Lower leg skin (tissue), 4 donors: Measurements from ENCODE around the gene ANXA6. TPM values are rescaled to one million over a fixed set of nuclear protein-coding genes. Genes with fewer than 3 reads are reported as not detected.
"Not testable (repeated sequence)": the region's sequence is repeated elsewhere in the genome, so short reads cannot be mapped to it uniquely, and the experiment has no call there.

Experiments used
- DNase-seq, 2 donors: peaks; one replicate each; pipeline ENCODE4 v3.0.0-alpha.2; 2019; ENCODE audit warnings: low spot score in 2 of 2
- H3K4me3 ChIP-seq: fragments of 200-600 bp; sonication (generic); 2 replicates; pipeline ENCODE4 v1.5.1; 2017; ENCODE audit warnings: mild to moderate bottlenecking, low read depth; ENCODE audit not compliant: poor library complexity, severe bottlenecking
- POLR2A ChIP-seq, 2 donors: fragments of 450-650 bp; IDR thresholded peaks; one replicate each; pipeline ENCODE4 v1.6.1; 2016 to 2017; ENCODE audit warnings: antibody characterized with exemption in 2 of 2, mild to moderate bottlenecking in 1 of 2, moderate library complexity in 1 of 2
- WGBS, 2 donors: methylation state at CpG; one replicate each; pipeline ENCODE4 v1.1.5; 2018; 5-methylcytosine and 5-hydroxymethylcytosine counted together
- intact Hi-C: fragments of 100-400 bp; cut with DNase I; formaldehyde crosslinking; loops from one replicate; pipeline ENCODE4 v1.15.0; 2023; ENCODE audit warnings: low total_unique reads
- total RNA-seq, 4 donors: library from RNA; depleted of rRNA; stranded (reverse); fragments of >200 nt; gene quantifications; one replicate each; pipeline ENCODE4 v1.1.0, GENCODE V29; 2016
- TF ChIP-seq, protein P1 (sequence below), 3 donors: fragments of 450-650 bp; IDR thresholded peaks; one replicate each; pipeline ENCODE4 v1.5.1; 2016; ENCODE audit warnings: antibody characterized with exemption in 3 of 3, mild to moderate bottlenecking in 3 of 3, moderate library complexity in 2 of 3

The ANXA6 gene
- total RNA-seq, 4 donors from 2014 or later = 34.2 to 68.4 (median 43.3) TPM

DNA sequence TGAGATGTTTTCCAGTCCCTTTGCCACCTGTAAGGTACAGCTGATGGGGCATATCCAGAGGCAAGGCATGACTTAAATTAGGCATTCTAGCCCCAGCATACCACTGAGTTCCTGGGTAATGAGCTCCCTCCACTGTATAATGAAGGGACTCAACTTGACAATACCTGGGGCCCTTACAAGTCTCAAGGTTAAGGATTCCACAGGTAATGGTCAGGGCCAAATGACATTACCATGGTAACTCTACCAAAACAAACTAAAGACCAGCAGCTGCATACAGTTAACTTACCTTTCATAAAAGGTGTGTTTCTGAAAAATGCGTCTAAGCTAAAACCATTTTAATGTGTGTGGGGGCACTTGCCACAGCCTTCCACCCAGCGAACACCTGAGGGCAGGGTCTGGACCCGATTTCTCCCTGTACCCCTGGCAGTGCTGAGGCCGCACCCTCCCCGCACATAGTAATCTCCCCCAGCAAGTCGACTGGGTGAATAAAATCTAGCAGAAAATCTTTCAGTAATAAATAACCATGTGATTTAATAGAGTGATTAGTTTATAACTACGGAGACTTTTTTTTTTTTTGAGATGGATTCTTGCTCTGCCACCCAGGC is 42.1 kb upstream of the ANXA6 start:
- no peak for TF ChIP-seq POLR2A (IDR thresholded peaks at IDR 0.05)
- TF ChIP-seq, protein P1, sequence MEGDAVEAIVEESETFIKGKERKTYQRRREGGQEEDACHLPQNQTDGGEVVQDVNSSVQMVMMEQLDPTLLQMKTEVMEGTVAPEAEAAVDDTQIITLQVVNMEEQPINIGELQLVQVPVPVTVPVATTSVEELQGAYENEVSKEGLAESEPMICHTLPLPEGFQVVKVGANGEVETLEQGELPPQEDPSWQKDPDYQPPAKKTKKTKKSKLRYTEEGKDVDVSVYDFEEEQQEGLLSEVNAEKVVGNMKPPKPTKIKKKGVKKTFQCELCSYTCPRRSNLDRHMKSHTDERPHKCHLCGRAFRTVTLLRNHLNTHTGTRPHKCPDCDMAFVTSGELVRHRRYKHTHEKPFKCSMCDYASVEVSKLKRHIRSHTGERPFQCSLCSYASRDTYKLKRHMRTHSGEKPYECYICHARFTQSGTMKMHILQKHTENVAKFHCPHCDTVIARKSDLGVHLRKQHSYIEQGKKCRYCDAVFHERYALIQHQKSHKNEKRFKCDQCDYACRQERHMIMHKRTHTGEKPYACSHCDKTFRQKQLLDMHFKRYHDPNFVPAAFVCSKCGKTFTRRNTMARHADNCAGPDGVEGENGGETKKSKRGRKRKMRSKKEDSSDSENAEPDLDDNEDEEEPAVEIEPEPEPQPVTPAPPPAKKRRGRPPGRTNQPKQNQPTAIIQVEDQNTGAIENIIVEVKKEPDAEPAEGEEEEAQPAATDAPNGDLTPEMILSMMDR (IDR thresholded peaks at IDR 0.05) = no peak
- DNase-seq = peak in 1 of 2 donors; percentile 28
- no peak overlapping the region for H3K4me3 ChIP-seq
- 78 to 80% methylated on average over 7 of the region's 7 CpGs for WGBS, 2 donors
- intact Hi-C loops = no loop called here

DNA sequence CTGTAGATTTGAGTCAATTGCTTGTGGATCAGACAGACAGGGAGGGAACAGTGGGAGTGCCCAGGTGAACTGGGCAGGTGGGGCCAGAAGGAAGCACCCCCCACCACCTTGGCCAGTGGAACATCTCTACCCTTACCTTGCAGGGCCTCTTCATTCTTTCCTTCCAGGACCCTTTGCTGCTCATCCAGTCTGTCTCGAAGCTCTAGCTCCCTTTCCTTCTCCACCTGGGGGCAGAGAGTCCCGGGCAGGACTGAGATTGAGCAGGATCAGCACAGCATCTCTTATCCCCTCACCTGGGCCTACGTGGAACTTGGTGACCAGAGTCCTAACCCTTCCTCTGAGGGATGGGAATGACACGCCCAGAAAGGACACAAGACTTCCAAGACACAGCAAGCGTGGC is 41.3 kb upstream of the ANXA6 start:
- WGBS, 2 donors = 89 to 92% methylated on average over 5 of the region's 5 CpGs
- DNase-seq = peak in 1 of 2 donors; percentile 60
- TF ChIP-seq POLR2A (IDR thresholded peaks at IDR 0.05) = no peak
- TF ChIP-seq, protein P1 (IDR thresholded peaks at IDR 0.05) = no peak
- H3K4me3 ChIP-seq = no peak overlapping the region
- intact Hi-C loops = no loop called here

DNA sequence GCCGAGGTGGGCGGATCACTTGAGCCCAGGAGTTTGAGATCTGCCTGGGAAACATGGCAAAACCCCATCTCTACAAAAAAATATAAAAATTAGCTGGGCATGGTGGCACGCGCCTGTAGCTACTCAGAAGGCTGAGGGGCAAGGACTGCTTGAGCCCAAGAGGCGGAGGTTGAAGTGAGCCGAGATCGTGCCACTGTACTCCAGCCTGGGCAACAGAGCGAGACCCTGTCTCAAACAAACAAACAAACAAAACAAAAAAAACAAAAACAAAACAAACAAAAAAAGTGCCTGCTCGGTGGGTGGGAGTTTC is 39.7 kb upstream of the ANXA6 start:
- DNase-seq = peak in 1 of 2 donors; percentile 50
- intact Hi-C loops, H3K4me3 ChIP-seq: not testable (repeated sequence)
- WGBS, 2 donors = 94 to 95% methylated on average over 9 of the region's 9 CpGs

DNA sequence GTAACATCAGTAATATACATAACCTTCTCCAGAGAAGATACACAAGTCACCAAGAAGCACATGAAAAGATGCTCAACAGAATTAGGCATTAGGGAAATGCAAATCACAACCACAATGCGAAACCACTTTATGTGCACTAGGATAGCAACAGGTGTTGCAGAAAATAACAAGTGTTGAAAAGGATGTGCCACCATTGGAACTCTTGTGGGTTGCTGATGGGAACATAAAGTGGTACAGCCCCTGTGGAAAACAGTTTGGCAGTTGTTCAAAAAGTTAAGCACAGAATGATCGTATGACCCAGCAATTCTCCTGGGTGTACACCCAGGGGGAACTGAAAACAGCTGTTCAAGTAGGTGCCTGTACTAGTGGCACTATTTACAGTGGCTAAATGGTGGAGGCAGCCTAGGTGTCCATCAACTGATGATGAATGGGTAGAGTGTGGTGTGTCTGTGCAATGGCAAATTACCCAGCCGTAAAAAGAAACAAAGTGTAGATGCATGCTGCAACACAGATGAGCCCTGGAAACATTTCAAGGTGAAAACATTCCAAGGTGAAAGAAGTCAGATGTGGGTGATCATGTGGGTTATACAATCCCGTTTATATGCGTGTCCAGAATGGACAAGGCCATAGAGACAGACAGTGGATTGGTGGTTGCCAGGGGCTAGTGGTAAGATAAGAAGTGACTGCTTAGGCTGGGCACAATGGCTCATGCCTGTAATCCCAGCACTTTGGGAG is 39.1 kb upstream of the ANXA6 start:
- no peak overlapping the region for H3K4me3 ChIP-seq
- peak in 1 of 2 donors; percentile 9 for DNase-seq
- intact Hi-C loops = no loop called here
- 63 to 67% methylated on average over 5 of the region's 5 CpGs for WGBS, 2 donors
- TF ChIP-seq, protein P1 (IDR thresholded peaks at IDR 0.05) = no peak

DNA sequence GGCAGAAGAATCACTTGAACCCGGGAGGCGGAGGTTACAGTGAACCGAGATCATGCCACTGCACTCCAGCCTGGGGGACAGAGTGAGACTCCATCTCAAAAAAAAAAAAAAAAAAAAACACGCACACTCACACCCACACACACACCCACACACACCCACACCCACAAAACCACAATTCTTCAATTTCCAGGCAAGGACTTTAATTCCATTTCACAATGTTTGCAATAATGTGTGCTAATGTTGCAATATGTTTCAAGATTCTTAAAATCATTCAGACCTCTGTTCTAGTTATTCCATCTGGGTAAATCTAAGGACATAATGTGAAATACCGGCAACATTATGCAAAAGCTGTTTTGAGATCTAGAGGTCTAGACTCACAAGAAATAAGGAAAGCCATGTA is 38.0 kb upstream of the ANXA6 start:
- WGBS, 2 donors = 83 to 85% methylated on average over 5 of the region's 5 CpGs
- TF ChIP-seq, protein P1 (IDR thresholded peaks at IDR 0.05) = no peak
- TF ChIP-seq POLR2A (IDR thresholded peaks at IDR 0.05) = no peak
- H3K4me3 ChIP-seq = no peak overlapping the region
- intact Hi-C loops = no loop called here
- no peak for DNase-seq

DNA sequence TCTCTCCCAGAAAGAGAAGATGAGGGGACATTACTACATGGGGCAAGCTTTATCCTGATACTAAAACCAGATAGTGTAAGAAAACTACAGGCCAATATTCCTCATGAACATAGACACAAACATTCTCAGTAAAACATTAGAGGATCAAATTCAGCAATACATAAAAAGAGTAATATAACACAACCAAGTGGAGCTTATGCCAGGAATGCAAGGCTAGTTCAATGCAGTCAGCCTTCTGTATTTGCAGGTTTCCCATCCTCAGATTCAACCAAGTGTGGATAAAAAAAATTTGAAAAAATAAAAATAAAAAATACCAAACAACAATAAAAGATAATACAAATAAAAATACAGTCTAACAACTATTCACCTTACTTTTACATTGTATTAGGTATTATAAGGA is 35.0 kb upstream of the ANXA6 start:
- intact Hi-C loops = no loop called here
- H3K4me3 ChIP-seq = no peak overlapping the region
- DNase-seq = no peak
- TF ChIP-seq POLR2A (IDR thresholded peaks at IDR 0.05) = no peak
- TF ChIP-seq, protein P1 (IDR thresholded peaks at IDR 0.05) = no peak
